Cardiac muscle cell (in vitro differentiated cells and primary cell): Measurements from ENCODE around the gene KCNJ12. TPM values are rescaled to one million over a fixed set of nuclear protein-coding genes. Genes with fewer than 3 reads are reported as not detected.

Experiments
- DNase-seq, 2 donors: peaks; one replicate each; pipeline versions ENCODE4 v3.0.0 to v3.0.0-alpha.2; 2010 to 2017; ENCODE audit warnings: low read depth in 1 of 2, low spot score in 1 of 2
- H3K27ac ChIP-seq: fragments of 200-600 bp; sonication (generic); 2 replicates; pipeline ENCODE4 v1.5.1; 2016
- H3K27me3 ChIP-seq: fragments of 200-600 bp; sonication (generic); 2 replicates; pipeline ENCODE4 v1.6.0; 2016; ENCODE audit warnings: control low read depth
- H3K36me3 ChIP-seq: fragments of 200-600 bp; sonication (generic); 2 replicates; pipeline ENCODE4 v1.5.1; 2016; ENCODE audit warnings: control low read depth
- H3K4me1 ChIP-seq: fragments of 200-600 bp; sonication (generic); 2 replicates; pipeline ENCODE4 v1.8.1; 2017; ENCODE audit warnings: low read depth, mild to moderate bottlenecking, mixed run types
- H3K4me3 ChIP-seq: fragments of 200-600 bp; sonication (generic); 2 replicates; pipeline ENCODE4 v1.5.1; 2016; ENCODE audit warnings: mild to moderate bottlenecking
- H3K9me3 ChIP-seq: fragments of 200-600 bp; sonication (generic); 2 replicates; pipeline ENCODE4 v1.5.1; 2017; ENCODE audit warnings: low read depth, mild to moderate bottlenecking, control low read depth
- polyA plus RNA-seq: library from polyadenylated mRNA; unstranded; fragments of >200 nt; fragmentation: Nextera tagmentation; extraction: Ambion mirVana; gene quantifications from 2 replicates; pipeline ENCODE4 v1.2.1, GENCODE V29; 2016
- total RNA-seq: library from RNA; depleted of rRNA; stranded (reverse); fragments of >200 nt; gene quantifications from 2 replicates; pipeline ENCODE4 v1.2.3, GENCODE V29; 2016
- TF ChIP-seq, protein P1 (sequence below): IDR thresholded peaks from 2 replicates; pipeline ENCODE4 v1.5.1; 2012; ENCODE audit warnings: low read depth, mild to moderate bottlenecking, low read length

The KCNJ12 gene
- total and polyA plus RNA-seq, 2 experiments from 2014 or later: 5.9 to 13.4 TPM

DNA sequence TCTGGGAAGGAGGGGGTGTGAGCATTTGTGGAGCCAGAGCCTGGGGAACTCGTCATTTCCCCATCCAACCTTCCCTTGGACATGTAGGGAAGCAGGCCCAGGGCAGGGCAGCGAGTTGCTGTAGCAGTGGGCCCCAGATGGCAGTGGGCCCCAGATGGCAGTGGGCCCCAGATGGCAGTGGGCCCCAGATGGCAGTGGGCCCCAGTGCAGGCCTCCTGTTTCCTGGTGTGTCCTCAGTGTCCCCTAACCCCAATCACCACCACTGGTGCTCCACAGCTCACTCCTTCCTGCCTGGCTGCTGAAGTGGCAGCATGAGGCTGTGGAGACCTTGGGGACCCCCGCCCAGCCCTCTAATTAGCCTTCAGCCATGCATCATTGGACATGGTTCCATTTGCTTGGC, 4.5 kb downstream of the KCNJ12 start:
- DNase-seq: no peak
- H3K36me3 ChIP-seq: no peaks in the 10 kb centered on the region
- no peaks in the 10 kb centered on the region for H3K9me3 ChIP-seq
- H3K27ac ChIP-seq: no peak overlapping the region
- H3K27me3 ChIP-seq: no peaks in the 10 kb centered on the region
- H3K4me1 ChIP-seq: peaks cover 2% of the 10 kb centered on the region
- H3K4me3 ChIP-seq: no peak overlapping the region
- TF ChIP-seq, protein P1, sequence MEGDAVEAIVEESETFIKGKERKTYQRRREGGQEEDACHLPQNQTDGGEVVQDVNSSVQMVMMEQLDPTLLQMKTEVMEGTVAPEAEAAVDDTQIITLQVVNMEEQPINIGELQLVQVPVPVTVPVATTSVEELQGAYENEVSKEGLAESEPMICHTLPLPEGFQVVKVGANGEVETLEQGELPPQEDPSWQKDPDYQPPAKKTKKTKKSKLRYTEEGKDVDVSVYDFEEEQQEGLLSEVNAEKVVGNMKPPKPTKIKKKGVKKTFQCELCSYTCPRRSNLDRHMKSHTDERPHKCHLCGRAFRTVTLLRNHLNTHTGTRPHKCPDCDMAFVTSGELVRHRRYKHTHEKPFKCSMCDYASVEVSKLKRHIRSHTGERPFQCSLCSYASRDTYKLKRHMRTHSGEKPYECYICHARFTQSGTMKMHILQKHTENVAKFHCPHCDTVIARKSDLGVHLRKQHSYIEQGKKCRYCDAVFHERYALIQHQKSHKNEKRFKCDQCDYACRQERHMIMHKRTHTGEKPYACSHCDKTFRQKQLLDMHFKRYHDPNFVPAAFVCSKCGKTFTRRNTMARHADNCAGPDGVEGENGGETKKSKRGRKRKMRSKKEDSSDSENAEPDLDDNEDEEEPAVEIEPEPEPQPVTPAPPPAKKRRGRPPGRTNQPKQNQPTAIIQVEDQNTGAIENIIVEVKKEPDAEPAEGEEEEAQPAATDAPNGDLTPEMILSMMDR: no peak

- no peaks in the 10 kb centered on the region for H3K9me3 ChIP-seq
- DNase-seq: no peak
- H3K36me3 ChIP-seq: no peaks in the 10 kb centered on the region
- TF ChIP-seq, protein P1: no peak
- H3K4me3 ChIP-seq: no peak overlapping the region
- H3K27me3 ChIP-seq: no peaks in the 10 kb centered on the region
- no peaks in the 10 kb centered on the region for H3K4me1 ChIP-seq
- no peak overlapping the region for H3K27ac ChIP-seq
These were observed 5.0 kb downstream of the KCNJ12 start for GRCh38 chr17:21381076-21381706.

DNA sequence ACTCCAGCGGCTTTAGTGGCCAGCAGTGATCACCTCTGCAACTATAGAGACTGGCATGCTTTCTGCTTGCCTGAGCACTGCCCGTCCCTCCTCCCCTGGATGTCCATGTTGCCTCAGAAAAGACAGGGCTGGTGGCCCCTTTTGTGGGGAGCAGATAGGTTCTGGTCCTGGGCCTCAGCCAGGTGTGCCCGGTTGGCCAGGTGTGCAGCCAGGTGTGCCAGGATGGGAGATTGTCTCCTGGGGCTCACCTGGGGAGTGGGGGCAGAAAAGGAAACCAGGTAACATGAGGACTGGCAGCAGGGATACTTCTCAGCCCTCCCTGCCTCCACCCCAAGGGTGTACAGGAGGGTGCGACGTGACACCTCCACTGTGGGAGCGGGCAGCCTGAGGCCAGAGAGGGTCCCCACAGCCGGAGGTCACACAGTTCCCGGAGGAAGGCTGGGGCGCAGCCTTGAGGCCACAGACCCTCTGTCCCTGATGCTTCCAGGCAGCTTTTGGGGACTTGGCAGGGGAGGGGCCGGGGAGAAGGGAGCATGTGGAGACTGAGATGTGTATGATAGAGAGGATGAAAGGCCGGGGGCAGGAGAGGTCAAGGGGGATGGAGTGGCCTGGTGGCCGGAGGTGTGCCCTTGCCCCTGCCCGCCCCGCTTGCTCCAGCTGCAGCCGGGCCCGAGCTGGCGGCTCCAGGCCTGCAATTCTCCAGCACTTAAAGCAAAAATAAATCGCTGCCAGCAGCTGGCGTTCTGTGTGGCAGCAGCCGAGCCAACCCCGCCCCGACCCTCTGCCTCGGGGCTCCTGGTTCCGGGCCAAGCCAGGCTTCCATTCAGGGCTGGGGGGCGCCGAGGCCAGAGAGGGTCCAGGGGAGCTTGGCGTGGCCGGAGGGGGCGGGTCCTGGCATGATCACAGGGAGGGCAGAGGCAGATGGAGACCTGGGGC, 6.7 kb downstream of the KCNJ12 start:
- TF ChIP-seq, protein P1: no peak
- H3K27ac ChIP-seq: no peak overlapping the region
- peaks cover 5% of the 10 kb centered on the region for H3K4me1 ChIP-seq
- H3K36me3 ChIP-seq: no peaks in the 10 kb centered on the region
- no peak overlapping the region for H3K4me3 ChIP-seq
- no peaks in the 10 kb centered on the region for H3K9me3 ChIP-seq
- DNase-seq: no peak
- H3K27me3 ChIP-seq: no peaks in the 10 kb centered on the region

GRCh38 chr17:21385281-21385845, 9.2 kb downstream of the KCNJ12 start:
- no peak for DNase-seq
- TF ChIP-seq, protein P1: no peak
- Histone ChIP-seq H3K36me3 (no peaks in the 10 kb centered on the region), H3K27ac (no peak overlapping the region), H3K4me1 (peaks cover 8% of the 10 kb centered on the region), H3K4me3 (no peak overlapping the region), H3K27me3 (no peaks in the 10 kb centered on the region), H3K9me3 (no peaks in the 10 kb centered on the region)

- H3K9me3 ChIP-seq: no peaks in the 10 kb centered on the region
- no peaks in the 10 kb centered on the region for H3K27me3 ChIP-seq
- DNase-seq: no peak
- TF ChIP-seq, protein P1: no peak
- H3K27ac ChIP-seq: no peak overlapping the region
- H3K36me3 ChIP-seq: no peaks in the 10 kb centered on the region
- no peak overlapping the region for H3K4me3 ChIP-seq
- peaks cover 8% of the 10 kb centered on the region for H3K4me1 ChIP-seq
These were observed 11.5 kb downstream of the KCNJ12 start for GRCh38 chr17:21387616-21388015.
